Hematopoietic multipotent progenitor cell treated with erythropoietin and hydrocortisone succinate and interleukin-3 and kit ligand, for 4 days (in vitro differentiated cells): Measurements from ENCODE around the gene TRIO.
"Not testable (repeated sequence)": the region's sequence is repeated elsewhere in the genome, so short reads cannot be mapped to it uniquely, and the experiment has no call there.

Experiments
- DNase-seq: peaks from one replicate; pipeline ENCODE4 v3.0.0-alpha.2; 2015

TRIO gene

DNA sequence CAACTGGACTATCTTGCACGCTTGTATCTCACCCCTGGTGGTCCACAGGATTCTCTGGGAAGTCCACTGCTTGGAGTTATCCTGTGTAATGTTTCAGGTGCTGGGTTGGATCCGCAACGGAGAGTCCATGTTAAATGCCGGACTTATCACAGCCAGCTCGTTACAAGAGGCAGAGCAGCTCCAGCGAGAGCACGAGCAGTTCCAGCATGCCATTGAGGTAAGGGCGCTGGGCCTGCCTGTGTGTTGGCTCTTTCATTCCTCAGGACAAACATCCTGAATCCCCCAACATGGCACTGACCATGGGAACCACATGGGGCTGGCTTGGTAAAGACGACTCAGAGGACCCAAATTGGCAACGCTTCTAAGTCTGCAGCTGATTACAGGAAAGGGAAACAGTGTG, 223.6 kb downstream of the TRIO start:
- no peak for DNase-seq

GRCh38 chr5:14367364-14367763, 224.2 kb downstream of the TRIO start:
- no peak for DNase-seq

DNA sequence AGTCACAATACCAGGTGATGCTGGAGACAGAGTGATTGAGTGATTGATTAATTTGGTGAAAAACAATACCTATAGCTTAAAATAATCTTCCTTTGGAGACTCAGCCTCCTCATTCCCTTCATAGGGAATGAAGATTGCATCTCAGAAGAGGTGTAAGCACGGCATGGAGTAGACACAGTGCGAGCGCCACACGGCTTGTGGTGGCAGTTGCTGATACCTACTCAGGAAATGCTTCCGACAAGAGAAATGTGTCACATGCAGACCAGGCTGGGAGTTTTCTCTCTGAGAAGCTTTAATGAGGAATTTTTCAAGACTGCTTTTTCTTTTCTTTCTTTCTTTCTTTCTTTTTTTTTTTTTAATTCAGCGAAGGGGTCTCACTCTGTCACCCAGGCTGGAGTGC, 226.6 kb downstream of the TRIO start:
- no peak for DNase-seq

DNA sequence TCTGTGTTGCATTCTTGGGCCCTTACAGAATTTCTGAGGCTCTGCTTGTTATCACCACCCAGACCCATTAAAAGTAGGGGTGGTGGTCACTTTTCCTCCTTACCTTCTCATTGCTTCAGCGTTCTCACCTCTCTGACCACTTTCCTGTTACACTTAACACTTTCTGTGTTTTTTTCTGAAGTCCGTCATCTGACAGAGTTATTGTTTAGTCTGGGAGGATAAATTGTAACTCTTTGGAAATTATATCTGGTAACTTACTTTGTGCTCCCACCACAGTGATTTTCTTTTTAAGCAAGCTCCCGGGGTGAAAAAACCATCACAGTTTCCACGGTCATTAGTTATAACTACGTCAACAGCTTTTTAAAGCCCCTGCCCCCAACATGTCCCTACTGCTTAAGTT, 227.2 kb downstream of the TRIO start:
- no peak for DNase-seq

DNA sequence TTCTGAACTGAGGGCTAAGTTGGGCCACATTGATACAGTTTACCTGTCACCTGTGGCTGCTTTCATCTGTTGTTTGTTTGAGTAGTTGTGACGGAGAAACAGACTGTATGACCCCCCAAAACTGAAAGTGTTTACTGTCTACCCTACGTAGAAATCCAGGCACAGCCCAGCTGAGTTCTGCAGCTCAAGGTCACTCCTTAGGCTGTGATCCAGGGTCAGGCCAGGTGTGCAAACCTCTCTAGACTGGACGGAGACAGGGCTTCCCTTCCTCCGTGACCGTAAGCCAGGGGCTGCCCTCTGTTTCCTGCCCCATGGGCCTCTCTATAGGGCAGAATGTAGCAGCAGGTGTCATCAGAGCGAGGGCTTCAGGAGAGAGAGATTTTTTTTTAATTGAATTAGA, 230.5 kb downstream of the TRIO start:
- DNase-seq, result no peak

DNA sequence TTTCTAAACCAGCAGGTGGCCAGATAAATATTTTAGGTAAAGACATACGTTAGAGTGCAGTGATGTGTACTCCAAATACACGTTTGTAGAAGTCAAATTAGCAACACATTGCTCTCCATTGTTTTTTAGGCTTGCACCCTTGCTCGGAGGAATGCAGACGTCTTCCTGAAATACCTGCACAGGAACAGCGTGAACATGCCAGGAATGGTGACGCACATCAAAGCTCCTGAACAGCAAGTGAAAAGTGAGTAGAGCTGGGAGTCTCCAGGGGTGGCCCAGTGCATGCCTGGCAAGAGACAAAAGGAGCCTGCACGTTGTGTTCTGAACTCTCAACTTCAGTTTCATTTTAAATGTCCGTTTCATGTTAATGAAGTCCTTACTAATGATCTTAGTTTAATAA, 231.0 kb downstream of the TRIO start:
- DNase-seq, result no peak

DNA sequence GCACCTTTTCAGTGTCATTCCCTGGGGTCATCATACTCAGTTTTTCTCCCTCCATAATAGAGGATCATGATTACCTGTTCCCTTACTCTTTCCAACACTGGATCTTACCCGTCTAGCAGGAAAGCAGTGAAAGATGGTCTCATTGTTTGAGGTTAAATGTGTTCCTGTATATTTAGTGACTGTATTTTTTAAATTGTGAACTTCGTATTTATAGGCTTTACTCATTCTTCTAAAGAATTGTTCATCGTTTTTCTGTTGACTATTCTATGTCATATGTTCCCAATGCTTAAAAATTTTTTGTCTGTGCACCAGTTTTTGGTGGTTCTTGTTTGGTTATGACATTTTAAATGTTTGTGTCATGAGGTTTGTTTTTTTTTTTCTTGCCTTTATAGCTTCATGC, 233.6 kb downstream of the TRIO start:
- no peak for DNase-seq

- no peak for DNase-seq
Observed at GRCh38 chr5:14379739-14380497, 236.8 kb downstream of the TRIO start.

- DNase-seq, result no peak
Observed at GRCh38 chr5:14380712-14381111, 237.6 kb downstream of the TRIO start.

GRCh38 chr5:14382640-14383039, 239.5 kb downstream of the TRIO start:
- DNase-seq, result no peak

DNA sequence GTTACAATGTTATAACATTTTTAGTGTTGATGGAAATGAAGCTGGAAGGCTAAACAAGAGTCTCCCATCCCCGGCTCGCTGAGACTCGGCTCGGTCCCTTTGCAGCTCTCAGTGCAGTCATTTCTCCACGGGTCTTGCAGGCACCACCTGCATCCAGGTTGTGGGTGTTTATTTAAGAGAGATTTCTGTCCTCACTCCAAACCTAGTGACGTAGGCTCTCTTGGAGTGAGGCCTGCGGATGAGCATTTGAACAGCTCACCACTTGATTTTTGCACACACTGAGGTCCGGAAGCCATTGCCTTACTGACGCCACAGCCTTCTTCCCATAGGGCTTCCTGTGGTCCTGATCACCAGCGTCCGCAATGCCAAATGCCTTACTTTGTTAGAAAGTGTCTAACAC, 240.8 kb downstream of the TRIO start:
- no peak for DNase-seq

DNA sequence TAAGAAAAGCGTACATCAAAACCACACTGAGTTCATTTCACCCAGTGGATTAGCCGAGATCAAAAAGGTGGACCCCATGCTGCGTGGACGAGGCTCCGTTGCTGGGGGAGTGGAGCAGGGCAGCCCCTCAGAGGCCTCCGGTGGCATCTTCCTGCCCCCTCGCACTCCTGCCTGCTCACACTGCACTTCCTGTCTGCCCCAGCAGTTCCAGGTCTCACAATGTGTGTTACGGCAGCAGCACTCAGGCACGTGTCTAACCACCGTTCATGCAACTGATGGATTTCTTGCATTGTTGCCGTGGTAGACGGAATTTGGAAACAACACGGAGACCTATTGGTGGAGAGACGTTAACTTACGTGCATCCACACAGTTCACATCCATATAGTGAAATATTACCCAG, 241.9 kb downstream of the TRIO start:
- no peak for DNase-seq

GRCh38 chr5:14386884-14387624, 243.9 kb downstream of the TRIO start:
- no peak for DNase-seq

- DNase-seq, result no peak
Observed at GRCh38 chr5:14388741-14389140, 245.6 kb downstream of the TRIO start.

GRCh38 chr5:14392552-14392951, 249.4 kb downstream of the TRIO start:
- DNase-seq, result not testable (repeated sequence)

DNA sequence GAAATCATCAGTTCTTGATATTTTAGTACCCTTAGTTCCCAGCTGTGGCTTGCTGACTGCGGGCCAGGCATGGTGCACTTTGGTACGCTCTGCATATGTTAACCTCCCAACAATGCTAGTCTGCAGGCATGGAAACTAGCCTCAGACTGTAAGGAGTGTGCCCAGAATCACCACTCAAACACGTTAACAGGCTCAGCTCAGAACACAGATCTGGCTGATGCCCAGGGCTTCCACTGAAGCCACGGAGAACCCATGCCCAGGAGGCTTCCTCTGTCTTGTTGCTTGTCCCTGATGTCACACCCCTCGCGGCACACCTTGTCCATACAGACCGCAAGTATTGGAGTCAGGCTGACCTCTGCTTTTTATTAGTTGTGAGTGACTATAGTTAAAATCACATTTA, 251.2 kb downstream of the TRIO start:
- DNase-seq, result no peak

GRCh38 chr5:14395411-14395810, 252.3 kb downstream of the TRIO start:
- no peak for DNase-seq

GRCh38 chr5:14396066-14396465, 252.9 kb downstream of the TRIO start:
- DNase-seq, result no peak

DNA sequence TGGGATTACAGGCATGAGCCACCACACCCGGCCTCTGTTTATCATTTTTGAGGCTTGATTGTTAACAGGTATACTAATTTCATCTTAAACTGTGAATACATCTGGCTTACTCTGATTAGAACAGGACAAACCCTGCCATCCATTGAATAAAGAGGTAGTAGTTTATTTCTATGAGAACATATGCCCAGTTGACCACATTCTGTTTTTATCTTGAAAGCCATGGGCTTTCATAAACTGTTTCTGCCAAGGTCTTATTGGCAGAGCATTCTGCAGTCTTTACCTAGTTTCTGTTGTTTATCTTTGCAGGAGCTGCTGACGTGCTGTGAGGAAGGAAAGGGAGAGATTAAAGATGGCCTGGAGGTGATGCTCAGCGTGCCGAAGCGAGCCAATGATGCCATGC, 253.6 kb downstream of the TRIO start:
- DNase-seq, result peak; percentile 69

GRCh38 chr5:14397717-14398116, 254.6 kb downstream of the TRIO start:
- no peak for DNase-seq

GRCh38 chr5:14399054-14399692, 256.0 kb downstream of the TRIO start:
- DNase-seq, result peak; percentile 82

DNA sequence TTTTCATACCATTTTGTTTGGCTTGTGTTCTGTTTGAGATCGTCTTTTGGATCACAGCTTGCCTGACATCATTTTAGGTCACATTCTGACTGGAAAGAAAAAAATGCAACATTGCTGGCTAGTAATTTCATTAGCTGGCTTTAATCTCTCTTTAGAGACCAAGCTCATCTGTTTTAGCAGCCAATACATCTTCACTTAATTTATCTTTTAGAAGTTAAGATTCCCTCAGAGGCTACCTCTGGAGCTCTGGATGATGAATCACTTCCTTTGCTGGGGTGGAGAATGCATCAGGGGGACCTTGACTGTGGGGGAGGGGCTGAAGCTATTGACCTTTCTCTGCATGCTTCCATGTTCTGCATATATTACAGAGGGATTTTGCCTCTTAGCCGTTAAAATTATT, 256.9 kb downstream of the TRIO start:
- DNase-seq, result no peak

- no peak for DNase-seq
Observed at GRCh38 chr5:14400611-14401010, 257.5 kb downstream of the TRIO start.

DNA sequence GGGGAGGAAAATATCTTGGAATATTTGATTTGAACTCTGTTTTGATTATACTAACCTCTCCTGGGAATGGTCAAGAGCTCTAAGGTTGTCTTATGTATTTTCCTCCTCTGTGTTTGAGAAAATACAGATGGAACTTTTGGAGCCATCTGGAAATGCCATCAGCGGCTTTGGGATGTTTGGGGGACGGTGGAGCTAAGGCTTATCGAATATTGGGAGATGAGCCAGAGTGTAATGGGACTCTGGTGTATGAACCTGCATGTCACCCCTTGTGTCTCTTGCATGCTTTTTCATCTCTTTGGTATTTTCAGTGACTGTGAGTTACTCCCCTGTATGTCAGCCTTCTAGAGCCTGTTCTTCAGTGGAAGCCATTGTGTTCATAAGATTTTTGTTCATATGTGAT, 258.5 kb downstream of the TRIO start:
- no peak for DNase-seq
